Astrocyte of the spinal cord (primary cell): Measurements from ENCODE around the gene GNPNAT1.
A peak's percentile ranks its signal among the peaks of the same experiment; 100 is the strongest.

ENCODE experiments used
- DNase-seq: peaks from one replicate; pipeline ENCODE4 v3.0.0; 2011; ENCODE audit warnings: low read depth, low spot score
- H3K4me3 ChIP-seq: 2 replicates; pipeline ENCODE4 v1.5.1; 2011; ENCODE audit warnings: low read depth, mild to moderate bottlenecking, low read length, moderate library complexity
- CTCF ChIP-seq: IDR thresholded peaks from 2 replicates; pipeline ENCODE4 v1.5.1; 2012; ENCODE audit warnings: low read depth, mild to moderate bottlenecking, low read length, inconsistent platforms
- in situ Hi-C: cut with HindIII; loops from 2 replicates; pipeline ENCODE4 v1.10.0; 2017; ENCODE audit warnings: low sequenced_read_pairs

The GNPNAT1 gene

GRCh38 chr14:52792097-52792415, 649 bp upstream of the GNPNAT1 start:
- H3K4me3 ChIP-seq = peak overlapping the region; percentile 50
- in situ Hi-C loops = no loop called here
- no peak for DNase-seq
- no peak for TF ChIP-seq CTCF

- H3K4me3 ChIP-seq = peak overlapping the region; percentile 71
- in situ Hi-C loops = no loop called here
- TF ChIP-seq CTCF = no peak
- DNase-seq = peak; percentile 34
Measured at GRCh38 chr14:52790756-52791222, 618 bp downstream of the GNPNAT1 start.

- peak; percentile 10 for DNase-seq
- H3K4me3 ChIP-seq = peak overlapping the region; percentile 71
- TF ChIP-seq CTCF = no peak
- in situ Hi-C loops = no loop called here
Measured at GRCh38 chr14:52790011-52790755, 1.2 kb downstream of the GNPNAT1 start.

- in situ Hi-C loops = no loop called here
- no peak for TF ChIP-seq CTCF
- H3K4me3 ChIP-seq = peak overlapping the region; percentile 71
Measured at GRCh38 chr14:52789118-52789517, 2.3 kb downstream of the GNPNAT1 start.

GRCh38 chr14:52786887-52787286, 4.5 kb downstream of the GNPNAT1 start:
- no peak for TF ChIP-seq CTCF
- H3K4me3 ChIP-seq = no peak overlapping the region
- in situ Hi-C loops = no loop called here
- no peak for DNase-seq

More at GRCh38 chr14:52789118-52789517, 2.3 kb downstream of the GNPNAT1 start:
- DNase-seq = no peak

GRCh38 chr14:52783206-52783605, 8.2 kb downstream of the GNPNAT1 start:
- no peak for DNase-seq
- H3K4me3 ChIP-seq = no peak overlapping the region
- in situ Hi-C loops = no loop called here
- no peak for TF ChIP-seq CTCF
